ENCODE results near the gene MSRB3.
"Not testable (repeated sequence)": the region's sequence is repeated elsewhere in the genome, so short reads cannot be mapped to it uniquely, and the experiment has no call there.

Gene MSRB3

GRCh38 chr12:65287426-65287825, 8.9 kb downstream of the MSRB3 start:
- DNase-seq (ENCODE audit: low read depth in 3 of 3, low spot score in 1 of 3) = no peak

GRCh38 chr12:65292241-65292640, 13.8 kb downstream of the MSRB3 start:
- no peak for DNase-seq (ENCODE audit: low read depth in 3 of 3, low spot score in 1 of 3)

DNA sequence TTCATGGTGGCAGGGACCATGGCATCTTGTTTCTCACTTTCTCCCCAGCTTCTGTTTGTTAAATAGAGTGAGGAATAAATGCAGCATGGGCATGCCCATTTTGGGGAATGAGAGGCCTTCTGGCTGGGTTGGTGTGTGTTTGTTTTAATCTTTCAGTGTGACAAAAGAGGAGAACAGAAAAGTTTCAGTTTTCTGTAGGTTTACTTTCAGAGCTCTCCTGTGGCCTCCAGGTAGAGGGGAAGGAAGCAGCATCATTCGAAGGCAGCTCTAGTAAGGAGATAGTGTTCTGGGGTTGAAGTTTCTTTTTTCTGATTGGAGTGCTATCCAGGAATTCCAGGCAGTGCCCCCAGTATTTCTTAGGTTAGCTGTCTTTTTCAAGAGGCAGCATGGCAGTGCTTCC, 15.3 kb downstream of the MSRB3 start:
- no peak for DNase-seq (ENCODE audit: low read depth in 3 of 3, low spot score in 1 of 3)

- DNase-seq (ENCODE audit: low read depth in 3 of 3, low spot score in 1 of 3) = no peak
Observed at GRCh38 chr12:65294641-65295262, 16.3 kb downstream of the MSRB3 start.

- DNase-seq (ENCODE audit: low read depth in 3 of 3, low spot score in 1 of 3) = no peak
Observed at GRCh38 chr12:65296508-65297265, 18.2 kb downstream of the MSRB3 start.

- DNase-seq (ENCODE audit: low read depth in 3 of 3, low spot score in 1 of 3) = no peak
Observed at GRCh38 chr12:65300097-65300496, 21.6 kb downstream of the MSRB3 start.

GRCh38 chr12:65300679-65301349, 22.3 kb downstream of the MSRB3 start:
- DNase-seq (ENCODE audit: low read depth in 3 of 3, low spot score in 1 of 3) = no peak

DNA sequence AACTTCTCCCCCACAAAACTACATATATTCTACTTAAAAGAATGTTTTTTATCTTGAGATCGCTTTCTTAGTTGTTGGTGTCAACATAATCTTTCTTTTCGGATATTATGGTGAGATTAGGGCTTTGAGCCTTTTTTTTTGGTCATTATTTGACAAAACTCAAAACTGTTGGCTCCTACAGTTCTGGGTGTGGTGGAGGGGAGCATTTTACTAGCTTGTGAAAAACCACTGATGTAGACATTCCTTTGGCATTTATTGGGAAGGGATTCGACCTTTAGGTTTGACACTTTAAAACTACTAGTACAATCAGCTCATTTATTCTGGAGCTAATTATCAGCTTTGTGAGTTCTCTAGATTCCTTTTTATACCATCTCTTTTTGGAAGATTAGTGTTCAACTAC, 24.4 kb downstream of the MSRB3 start:
- DNase-seq (ENCODE audit: low read depth in 3 of 3, low spot score in 1 of 3) = no peak

GRCh38 chr12:65305346-65305950, 27.0 kb downstream of the MSRB3 start:
- DNase-seq (ENCODE audit: low read depth in 3 of 3, low spot score in 1 of 3) = no peak

GRCh38 chr12:65306366-65307168, 28.1 kb downstream of the MSRB3 start:
- DNase-seq (ENCODE audit: low read depth in 3 of 3, low spot score in 1 of 3) = no peak

- DNase-seq (ENCODE audit: low read depth in 3 of 3, low spot score in 1 of 3) = no peak
Observed at GRCh38 chr12:65307169-65307501, 28.7 kb downstream of the MSRB3 start.

GRCh38 chr12:65308006-65308405, 29.5 kb downstream of the MSRB3 start:
- DNase-seq (ENCODE audit: low read depth in 3 of 3, low spot score in 1 of 3) = no peak

GRCh38 chr12:65308601-65309071, 30.2 kb downstream of the MSRB3 start:
- no peak for DNase-seq (ENCODE audit: low read depth in 3 of 3, low spot score in 1 of 3)

- no peak for DNase-seq (ENCODE audit: low read depth in 3 of 3, low spot score in 1 of 3)
Observed at GRCh38 chr12:65311260-65311659, 32.8 kb downstream of the MSRB3 start.

DNA sequence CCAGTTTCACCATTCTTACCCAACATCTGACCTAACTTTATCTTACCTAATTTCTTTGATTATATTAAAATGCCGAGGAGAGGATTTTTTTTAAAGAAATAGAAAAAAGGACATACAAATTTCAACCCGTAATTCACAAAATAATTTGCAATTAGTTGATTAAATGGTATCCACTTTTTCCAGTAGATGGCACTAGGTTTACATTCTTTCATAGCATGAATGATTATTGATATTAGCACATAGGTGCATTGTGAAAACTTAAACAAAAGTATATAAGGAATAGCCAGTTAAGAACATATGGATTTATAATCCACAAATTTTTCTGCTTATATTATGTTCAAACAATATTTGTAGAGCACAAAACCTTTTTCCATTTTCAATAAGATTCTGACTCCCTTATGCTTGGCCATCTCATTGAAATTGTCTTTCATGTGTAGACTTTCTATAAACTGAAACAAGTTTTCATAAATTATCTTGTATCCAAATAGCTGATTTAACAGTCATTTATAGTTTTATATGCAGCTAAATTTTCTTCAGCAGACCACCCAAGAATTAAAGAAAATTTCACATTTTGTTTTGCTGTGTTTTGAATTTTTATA, 35.3 kb downstream of the MSRB3 start:
- DNase-seq (ENCODE audit: low read depth in 3 of 3, low spot score in 1 of 3) = no peak

GRCh38 chr12:65315238-65315637, 36.8 kb downstream of the MSRB3 start:
- not testable (repeated sequence) for DNase-seq (ENCODE audit: low read depth in 3 of 3, low spot score in 1 of 3)

GRCh38 chr12:65318186-65318685, 39.8 kb downstream of the MSRB3 start:
- DNase-seq (ENCODE audit: low read depth in 3 of 3, low spot score in 1 of 3) = no peak

- no peak for DNase-seq (ENCODE audit: low read depth in 3 of 3, low spot score in 1 of 3)
Observed at GRCh38 chr12:65319688-65320200, 41.3 kb downstream of the MSRB3 start.

DNA sequence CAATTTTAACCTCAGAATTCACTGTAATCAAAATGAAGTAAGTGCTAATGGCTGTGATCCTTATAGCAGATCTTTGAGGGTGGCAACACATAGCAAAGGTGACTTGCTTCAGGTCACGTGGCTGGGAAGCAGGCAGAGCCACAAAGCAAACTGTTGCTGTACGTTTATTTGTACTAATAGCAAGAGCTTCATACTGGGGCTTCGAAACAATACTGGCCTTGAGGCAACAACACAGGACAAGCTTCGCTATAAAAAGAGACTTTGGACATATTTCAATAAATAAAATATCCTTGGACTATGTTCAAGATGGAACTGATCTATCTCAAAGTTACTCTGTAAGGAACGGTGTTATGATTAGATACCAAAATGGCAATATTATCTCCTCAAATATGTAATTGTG, 44.6 kb downstream of the MSRB3 start:
- DNase-seq (ENCODE audit: low read depth in 3 of 3, low spot score in 1 of 3) = no peak

- no peak for DNase-seq (ENCODE audit: low read depth in 3 of 3, low spot score in 1 of 3)
Observed at GRCh38 chr12:65324056-65324455, 45.6 kb downstream of the MSRB3 start.

Data from stimulated activated CD4-positive, alpha-beta T cell treated with anti-CD3 and anti-CD28 coated beads, TNF-alpha, amount 100 ng/mL, for 1 hour (primary cell).